Activated CD8-positive, alpha-beta memory T cell treated with anti-CD3 and anti-CD28 coated beads for 24 hours (primary cell): ENCODE results near the gene SLC16A7.
"Not testable (repeated sequence)": the region's sequence is repeated elsewhere in the genome, so short reads cannot be mapped to it uniquely, and the experiment has no call there.

Experiments used
- DNase-seq: peaks from one replicate; pipeline ENCODE4 v3.0.0-alpha.2; 2020

The SLC16A7 gene

DNA sequence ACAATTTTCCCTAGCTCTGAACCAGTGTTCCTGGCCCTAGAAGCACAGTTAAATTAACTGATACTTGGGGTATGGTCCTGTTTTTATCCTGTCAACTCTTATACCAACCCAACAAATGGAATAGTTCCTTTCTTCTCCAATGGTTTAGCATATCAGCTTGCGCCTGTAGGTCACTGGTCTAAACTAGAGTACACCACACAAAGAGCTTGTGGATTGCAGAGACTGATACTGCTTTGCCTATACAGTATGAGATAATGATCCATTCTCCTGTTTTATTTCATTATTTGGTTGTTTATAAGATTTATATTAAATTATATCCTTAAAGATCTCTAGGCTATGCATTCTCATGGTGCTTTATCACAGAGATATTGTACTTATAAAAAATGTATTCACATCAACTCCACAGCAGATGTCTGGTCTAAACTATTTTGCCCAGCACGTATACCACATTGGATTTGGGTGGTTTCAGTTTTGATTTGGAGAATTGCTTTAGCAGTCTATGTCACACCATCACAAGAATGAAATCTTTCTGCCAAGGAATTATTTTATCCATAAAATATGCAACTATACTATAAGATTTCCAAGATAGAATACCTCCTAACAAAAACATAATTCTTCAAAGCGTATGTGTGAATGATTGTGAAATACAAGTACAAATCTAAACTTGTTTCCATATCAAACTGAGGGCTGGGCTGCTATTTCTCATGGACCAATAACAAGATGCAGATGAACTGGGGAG lies 142.1 kb downstream of the SLC16A7 start:
- no peak for DNase-seq

DNA sequence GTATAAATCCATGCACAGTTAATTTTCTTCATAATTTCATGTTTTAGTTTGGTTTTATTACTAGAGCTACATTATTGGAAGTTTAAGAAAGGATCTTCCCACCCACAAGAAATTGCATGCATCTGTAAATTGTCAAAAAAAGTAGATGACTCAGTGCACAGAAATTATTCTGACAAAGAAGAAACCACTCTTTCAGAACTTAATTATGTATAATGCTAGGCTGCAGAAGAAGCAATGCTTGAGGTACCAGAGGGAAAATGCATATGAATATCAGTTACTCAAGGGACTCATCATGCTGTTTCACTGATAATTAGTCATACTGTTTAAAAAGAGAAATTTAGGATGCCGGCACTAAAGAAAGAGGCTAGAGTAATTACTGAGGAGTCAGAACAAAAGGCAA lies 147.0 kb downstream of the SLC16A7 start:
- DNase-seq = no peak

DNA sequence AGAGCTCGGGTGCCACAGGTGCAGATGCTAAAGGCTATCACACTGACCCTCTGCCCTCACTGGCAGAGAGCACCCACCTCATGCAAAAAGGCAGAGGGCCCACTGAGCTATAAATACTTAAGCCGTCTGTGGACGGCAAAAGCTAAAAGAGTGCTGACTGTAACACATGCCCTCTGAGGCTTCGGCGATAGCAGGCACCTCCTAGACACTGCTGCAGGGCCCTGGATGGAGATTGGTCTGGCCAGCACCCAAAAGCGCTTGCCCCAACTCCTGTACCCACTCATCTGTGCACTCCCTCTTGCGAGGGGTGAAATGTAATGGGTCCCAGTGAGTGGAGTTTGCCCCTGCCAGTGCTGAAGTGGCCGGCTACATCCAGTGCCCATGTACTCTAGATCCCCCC lies 148.7 kb downstream of the SLC16A7 start:
- no peak for DNase-seq

DNA sequence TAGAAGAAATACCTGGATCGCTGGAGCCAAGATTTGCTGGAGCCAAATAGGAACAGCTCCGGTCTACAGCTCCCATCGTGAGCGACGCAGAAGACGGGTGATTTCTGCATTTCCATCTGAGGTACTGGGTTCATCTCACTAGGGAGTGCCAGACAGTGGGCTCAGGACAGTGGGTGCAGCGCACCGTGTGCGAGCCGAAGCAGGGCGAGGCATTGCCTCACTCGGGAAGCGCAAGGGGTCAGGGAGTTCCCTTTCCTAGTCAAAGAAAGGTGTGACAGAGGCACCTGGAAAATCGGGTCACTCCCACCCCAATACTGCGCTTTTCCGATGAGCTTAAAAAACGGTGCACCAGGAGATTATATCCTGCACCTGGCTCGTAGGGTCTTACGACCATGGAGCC lies 155.3 kb downstream of the SLC16A7 start:
- not testable (repeated sequence) for DNase-seq

DNA sequence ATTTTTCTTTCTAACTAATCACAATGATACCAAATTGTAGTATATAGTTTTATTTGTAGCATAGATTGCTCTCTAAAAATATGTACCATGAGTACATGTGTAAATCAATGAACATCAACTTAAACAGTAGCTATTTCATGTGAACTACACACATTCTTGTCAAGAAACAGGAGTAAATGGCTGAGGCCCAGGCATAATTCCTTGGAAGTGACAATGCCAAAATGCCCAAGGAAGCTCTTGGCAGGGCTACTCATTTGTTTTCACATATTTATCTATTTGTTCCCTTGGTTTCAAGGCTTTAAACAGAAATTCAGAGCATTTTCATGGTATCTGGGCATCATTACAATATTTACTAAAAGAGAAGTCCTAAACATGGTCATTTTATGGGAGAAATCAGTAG lies 165.7 kb downstream of the SLC16A7 start:
- DNase-seq = no peak

DNA sequence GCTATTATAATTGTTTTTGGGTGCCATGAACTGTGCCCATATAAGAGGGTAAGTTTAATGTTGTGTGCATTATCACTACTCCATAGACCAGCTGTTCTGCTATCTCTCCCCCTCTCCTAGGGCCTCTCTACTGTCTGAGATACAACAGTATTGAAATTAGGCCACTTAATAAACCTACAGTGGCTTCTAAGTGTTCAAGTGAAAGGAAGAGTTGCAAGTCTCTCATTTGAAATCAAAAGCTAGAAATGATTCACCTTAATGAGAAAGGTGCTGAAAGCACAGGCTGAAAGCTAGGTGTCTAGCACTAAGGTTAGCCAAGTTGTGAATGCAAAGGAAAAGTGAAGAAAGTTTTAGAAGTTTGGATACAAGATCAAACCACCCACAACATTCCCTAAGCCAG lies 168.0 kb downstream of the SLC16A7 start:
- DNase-seq = no peak

DNA sequence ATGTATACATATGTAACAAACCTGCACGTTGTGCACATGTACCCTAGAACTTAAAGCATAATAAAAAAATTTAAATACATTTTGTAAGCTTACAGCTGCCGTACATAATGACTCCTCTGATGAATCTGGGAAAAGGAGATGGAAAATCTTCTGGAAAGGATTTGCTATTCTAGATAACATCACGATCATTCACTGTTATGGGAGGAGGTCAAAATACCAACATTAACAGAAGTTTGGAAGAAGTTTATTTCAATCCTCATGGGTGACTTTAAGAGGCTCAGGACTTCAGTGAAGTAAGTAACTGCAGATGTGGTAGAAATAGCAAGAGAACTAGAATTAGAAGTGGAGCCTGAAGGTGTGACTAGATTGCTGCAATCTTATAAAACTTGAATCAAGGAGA lies 172.2 kb downstream of the SLC16A7 start:
- DNase-seq = no peak

DNA sequence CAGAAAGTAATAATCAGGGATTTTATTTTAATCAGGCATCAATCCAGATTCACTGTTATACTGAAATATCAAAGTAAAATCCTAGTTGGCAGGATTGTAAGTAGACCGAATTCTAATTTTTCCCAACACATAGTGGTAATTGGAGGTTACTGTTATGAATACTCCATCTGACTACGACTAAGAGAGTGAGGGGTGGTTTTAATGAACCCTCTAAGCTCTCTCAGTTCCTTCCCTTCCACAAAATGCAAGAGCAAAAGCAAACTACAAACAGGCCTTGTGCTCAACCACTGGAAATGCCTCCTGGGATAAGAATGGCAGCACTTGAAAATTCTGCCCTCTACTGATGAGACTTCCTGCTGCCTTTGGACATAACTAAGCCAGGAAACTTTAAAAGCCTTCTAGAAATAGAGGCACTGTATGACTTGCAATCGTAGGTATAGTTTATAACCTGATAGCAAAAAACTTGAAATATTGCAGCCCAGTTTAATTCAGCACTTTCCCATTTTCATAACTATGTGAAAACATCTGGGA lies 184.8 kb downstream of the SLC16A7 start:
- no peak for DNase-seq

DNA sequence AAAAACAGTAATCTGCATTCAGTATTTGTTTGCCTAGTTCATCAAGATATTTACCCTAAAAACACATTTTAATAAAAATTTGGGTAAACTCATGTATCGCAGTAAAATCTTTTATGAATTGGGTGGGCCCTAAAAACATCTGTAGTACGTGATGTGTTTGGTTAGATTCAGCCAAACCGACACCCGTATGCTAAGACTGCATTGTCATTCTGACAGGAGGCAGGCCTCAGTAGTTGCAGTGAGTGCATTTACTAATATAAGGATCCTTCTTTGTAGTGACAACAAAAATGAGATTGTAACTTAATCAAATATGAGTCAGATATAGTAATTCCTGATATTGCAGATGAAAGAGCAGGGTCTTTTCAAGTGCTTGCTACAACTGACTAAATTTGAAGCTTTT lies 191.8 kb downstream of the SLC16A7 start:
- DNase-seq = no peak

DNA sequence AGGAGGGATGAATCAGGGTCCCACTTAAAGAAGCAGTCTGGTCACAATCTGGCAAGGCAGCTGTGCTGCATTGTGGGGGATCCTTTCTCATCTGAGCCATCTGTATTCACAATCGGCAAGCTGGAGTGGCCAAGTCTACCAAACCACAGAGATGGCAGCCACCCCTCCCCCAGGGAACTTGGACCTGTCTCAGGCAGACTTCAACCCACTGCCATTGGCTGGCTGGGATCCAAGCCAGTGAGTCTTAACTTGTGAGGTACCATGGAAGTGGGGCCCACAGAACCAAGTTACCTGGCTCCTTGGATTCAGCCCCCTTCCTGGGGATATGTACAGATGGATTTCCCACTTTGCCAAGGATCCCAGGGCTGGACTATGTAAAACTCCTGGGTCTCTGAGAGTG lies 196.8 kb downstream of the SLC16A7 start:
- DNase-seq = no peak

DNA sequence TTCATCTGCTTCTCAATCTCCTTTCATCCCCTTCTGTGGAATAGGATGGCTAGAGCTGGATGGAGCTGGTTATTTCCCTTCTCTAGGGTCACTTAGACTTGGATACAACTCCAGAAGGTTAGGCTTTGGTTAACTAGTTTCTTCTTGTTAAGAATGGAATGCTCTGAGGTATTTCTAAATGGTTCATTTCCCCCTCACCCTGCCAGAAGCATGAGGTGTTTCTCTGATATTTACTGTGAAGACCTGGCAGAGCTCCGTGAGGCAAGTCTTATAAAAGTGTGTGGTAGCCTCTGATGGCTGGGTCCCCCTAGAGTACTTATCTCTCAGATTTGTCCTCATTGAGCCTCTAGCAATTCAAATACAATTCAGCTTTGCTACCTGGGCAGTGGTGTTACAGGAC lies 207.9 kb downstream of the SLC16A7 start:
- no peak for DNase-seq

DNA sequence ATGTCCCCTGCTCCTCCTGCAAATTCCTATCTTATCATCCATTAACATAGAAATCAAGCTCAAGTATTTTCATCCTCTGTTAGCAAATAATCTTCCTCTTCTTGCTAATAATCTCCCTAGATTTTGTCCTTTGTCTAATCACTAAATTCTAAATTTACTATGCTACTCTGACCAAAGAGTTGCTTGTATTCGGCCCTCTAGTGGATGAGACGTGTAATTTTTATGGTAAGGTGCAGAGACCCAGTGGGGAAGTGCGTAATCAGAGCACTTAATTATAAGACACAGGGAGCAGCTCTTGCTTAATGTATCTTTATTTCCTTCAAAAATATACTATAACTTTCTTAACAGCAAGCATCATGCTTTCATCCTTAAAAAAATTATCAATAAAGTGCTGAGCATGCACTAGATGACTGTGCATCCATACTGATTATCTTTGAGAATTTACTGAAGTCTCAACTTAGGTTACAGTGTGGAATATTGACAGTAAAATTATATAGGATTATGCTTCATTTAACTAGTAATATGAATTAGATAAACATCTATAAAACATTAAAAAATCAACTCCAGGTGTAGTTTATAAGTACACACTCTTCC lies 212.6 kb downstream of the SLC16A7 start:
- DNase-seq = no peak

DNA sequence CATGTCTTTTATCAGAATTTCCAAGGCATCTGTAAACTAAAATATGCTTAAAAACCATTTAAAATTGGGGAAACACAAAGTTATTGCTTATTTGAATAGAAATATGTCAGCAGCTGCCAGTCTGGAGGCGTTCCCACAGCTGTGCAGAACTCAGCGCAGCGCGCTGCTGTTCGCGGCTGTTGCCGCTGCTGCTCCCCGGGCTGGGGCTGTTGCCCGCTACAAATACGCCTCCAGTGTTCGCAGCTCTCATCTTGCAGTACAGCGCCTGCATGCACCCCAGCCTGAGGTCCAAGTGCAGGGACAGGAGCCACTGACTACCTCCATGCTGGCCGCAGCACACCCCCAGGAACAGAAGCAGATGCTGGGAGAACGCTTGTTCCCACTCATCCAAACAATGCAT lies 216.2 kb downstream of the SLC16A7 start:
- no peak for DNase-seq

DNA sequence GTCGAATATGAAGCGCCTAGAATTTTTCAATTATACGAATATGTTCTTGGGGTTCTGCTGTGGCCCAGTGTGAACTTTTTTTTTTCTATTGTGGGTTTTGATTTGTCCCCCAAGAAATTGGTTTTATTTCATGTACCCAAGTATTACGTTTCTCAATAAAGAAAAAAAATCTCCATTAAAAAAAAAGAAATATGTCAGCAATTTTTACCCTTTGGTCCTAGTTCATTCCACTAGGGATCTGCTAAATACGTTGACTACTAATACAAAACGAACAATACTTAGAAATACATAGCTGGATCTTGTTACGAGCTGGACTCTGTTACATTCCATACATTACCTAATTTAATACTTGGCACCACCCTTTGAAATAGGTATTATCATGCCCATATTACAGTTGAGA lies 216.9 kb downstream of the SLC16A7 start:
- DNase-seq = no peak

DNA sequence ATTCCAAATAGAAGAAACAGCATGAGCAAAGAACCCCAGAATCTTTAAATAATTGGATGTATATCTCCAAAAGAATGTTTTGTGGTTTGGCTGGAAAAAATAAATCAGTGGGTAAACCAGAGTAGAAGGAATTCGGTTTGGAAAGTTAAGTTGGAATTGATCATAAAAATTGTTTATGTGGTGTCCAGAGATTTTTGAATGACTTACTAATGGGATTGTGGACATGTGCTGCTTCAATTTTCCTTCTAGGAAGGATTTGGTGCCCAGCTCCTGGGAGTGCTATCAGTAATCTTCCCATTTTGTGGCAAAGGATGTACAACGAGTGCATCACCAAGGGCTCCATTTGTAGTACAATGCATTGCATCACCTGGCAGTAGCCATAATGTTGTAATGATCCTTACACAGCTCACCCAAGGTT lies 224.8 kb downstream of the SLC16A7 start:
- DNase-seq = no peak

DNA sequence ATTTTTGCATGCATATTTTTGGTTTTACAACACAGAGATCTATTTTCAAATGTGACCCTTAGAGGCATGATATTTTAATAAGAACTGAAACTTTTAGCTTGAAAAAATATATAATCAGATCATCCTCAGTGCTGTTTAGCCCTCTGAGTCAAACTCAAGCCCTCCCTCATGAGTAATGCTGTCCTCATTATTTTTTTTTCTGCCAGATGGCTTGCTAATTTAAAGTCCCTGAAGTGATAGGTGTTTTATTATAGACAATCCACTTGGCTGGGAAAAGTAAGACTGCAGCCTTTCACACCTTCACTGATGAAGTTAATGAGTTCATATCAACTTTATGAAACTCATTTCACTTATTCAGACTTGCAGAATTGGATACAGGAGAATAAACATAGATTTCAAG lies 227.7 kb downstream of the SLC16A7 start:
- no peak for DNase-seq

DNA sequence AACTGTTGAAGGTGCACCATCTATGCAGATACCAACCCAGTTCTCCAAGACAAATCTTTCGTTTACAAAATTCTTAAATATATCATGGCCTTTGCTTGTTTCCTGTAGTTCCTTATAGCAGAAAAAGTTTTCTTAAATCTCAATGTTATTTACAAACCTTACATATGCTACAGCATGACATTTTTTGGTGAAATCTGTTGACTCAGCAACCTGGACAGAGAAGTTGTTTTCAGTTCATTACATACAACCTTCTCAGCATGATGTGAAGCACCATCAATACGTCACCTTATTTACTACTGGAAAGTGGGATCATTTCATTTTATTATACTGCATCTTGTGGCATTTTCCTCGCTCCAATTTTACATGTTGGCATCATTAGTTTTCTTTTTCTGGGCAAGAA lies 231.9 kb downstream of the SLC16A7 start:
- no peak for DNase-seq

DNA sequence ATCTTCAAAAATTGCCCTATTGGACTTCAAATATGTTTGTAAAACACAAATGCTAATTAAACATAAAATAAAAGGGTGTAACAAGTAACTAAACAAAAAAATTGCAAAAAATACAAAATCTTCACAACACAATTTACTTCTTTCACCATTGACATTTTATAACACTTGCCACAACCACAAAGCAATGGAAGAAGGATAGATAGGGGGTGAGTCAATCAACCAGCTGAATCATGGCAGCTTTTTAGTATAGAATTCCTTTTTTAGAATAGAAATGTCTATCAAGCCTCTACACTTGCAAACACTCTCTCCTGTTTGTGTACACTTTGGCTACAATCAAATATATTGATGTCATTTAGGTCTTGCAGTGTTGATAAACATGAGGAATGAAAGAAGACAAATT lies 232.7 kb downstream of the SLC16A7 start:
- no peak for DNase-seq

DNA sequence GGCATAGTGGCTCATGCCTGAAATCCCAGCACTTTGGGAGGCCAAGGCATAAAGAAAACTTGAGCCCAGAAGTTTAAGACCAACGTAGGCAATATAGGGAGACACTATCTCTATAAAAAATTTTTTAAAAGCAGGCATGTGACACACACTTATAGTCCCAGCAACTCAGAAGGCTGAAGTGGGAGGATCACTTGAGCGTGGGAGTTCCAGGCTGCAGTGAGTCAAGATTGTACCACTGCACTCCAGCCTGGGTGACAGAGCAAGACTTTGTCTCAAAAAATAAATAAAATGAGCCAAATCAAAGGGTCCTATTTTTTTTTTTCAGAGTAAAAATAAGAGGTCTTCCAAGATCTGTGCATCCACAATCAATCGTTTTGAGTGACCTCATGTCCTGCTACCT lies 237.6 kb downstream of the SLC16A7 start:
- DNase-seq = no peak

DNA sequence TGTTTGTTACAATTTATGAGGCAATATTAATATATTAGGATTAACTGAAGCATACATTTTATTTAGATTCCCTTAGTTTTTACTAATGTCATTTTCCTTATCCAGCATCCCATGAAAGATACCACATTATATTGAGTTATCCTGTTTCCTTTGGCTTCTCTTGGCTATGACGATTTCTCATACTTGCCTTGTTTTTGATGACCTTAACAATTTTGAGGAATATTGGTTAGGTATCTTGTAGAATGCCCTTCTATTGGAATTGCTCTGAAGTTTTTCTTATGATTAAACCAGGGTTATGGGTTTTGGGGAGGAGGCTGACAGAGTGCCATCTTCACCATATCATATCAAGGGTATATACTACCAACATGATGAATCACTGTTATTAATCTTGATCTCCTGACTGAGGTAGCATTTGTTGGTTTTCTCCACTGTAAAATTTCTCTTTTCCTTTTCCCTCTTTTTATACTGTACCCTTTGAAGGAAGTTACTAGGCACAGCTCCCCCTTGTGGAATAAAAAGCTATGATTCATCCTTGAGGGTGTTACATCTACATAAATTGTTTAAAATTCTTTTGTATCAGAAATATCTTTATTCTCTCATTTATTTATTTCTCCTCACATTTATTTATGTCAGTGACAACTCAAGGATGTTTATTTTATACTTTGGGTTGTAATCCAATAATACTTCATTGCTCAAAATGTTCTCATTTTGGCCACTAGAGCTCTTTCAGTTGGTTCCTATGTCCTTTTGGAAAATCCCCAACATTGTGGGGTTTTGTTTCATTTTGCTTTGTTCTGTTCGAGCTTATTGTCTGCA lies 239.0 kb downstream of the SLC16A7 start:
- no peak for DNase-seq
